HepG2 (cell line): ENCODE measurements around the gene SELENOT. TPM values are rescaled to one million over a fixed set of nuclear protein-coding genes. Genes with fewer than 3 reads are reported as not detected.

Source experiments
- ATAC-seq: fragments of 200-7000 bp; cut with Tn5 transposase; 3 replicates; pipeline ENCODE4 v1.9.1; 2020; ENCODE audit warnings: mild to moderate bottlenecking, moderate library complexity
- BruUV-seq: library from RNA; stranded (reverse); fragments of 400-500 nt; replicated peaks from 2 replicates; lab custom pipeline; 2021; lab: Mats Ljungman, UMichigan
- CTCF ChIA-PET: fragments of 300-600 bp; formaldehyde crosslinking; extraction: SDS; loops from one replicate; lab custom pipeline; 2021; ENCODE audit warnings: low total read pairs, inconsistent platforms, low intra/inter-chr PET ratio; lab: Yijun Ruan, JAX
- POLR2A ChIA-PET: fragments of 350-600 bp; sonication (Branson Sonifier 250); formaldehyde crosslinking; loops from one replicate; lab custom pipeline; 2020; ENCODE audit warnings: antibody characterized with exemption, inconsistent platforms; lab: Yijun Ruan, JAX
- DNase-seq: peaks from one replicate; pipeline ENCODE4 v3.0.0-alpha.2; 2015; ENCODE audit warnings: low spot score
- FAIRE-seq: peaks from 3 replicates; lab custom pipeline; 2011; peaks lifted over from hg19 to GRCh38; lab: Jason Lieb, UNC
- H2AFZ ChIP-seq: one replicate; pipeline ENCODE4 v1.6.1; 2011; ENCODE audit warnings: low read length, inconsistent platforms
- H3K27ac ChIP-seq: fragments of 300-600 bp; 3 replicates; pipeline ENCODE4 v1.8.0; 2011; ENCODE audit warnings: mixed run types, mild to moderate bottlenecking, mixed read lengths, low read length, inconsistent platforms; ENCODE audit not compliant: insufficient read depth; ENCODE audit errors: extremely low read length
- H3K27me3 ChIP-seq, 2 experiments: fragments of 200-600 bp in 1 of 2; 2 replicates in 1 of 2; 3 replicates in 1 of 2; pipeline versions ENCODE4 v1.6.0 to v1.8.0; 2011; ENCODE audit warnings: low read length in 2 of 2, mild to moderate bottlenecking in 2 of 2, moderate library complexity in 2 of 2, inconsistent platforms in 1 of 2; ENCODE audit not compliant: insufficient read depth in 2 of 2, control insufficient read depth in 1 of 2
- H3K36me3 ChIP-seq, 2 experiments: fragments of 200-600 bp in 1 of 2; replicated peaks in 1 of 2; 2 replicates in 1 of 2; 3 replicates in 1 of 2; pipeline versions ENCODE4 v1.5.1 to v1.8.0; 2011; ENCODE audit warnings: low read length in 2 of 2, inconsistent platforms in 1 of 2; ENCODE audit not compliant: insufficient read depth in 2 of 2, control insufficient read depth in 1 of 2
- H3K4me1 ChIP-seq: 2 replicates; pipeline ENCODE4 v1.5.1; 2012; ENCODE audit warnings: low read length, inconsistent platforms; ENCODE audit not compliant: insufficient read depth
- H3K4me2 ChIP-seq: 2 replicates; pipeline ENCODE4 v1.6.0; 2011; ENCODE audit warnings: low read depth, low read length, inconsistent platforms
- H3K4me3 ChIP-seq, 3 experiments: fragments of 200-600 bp in 1 of 3; sonication (generic), shearing (Covaris generic) in 1 of 3; replicated peaks in 1 of 3; 2 replicates each; pipeline ENCODE4 v1.5.1; 2011 to 2016; ENCODE audit warnings: low read length in 3 of 3, inconsistent platforms in 2 of 3, low read depth in 2 of 3, mild to moderate bottlenecking in 2 of 3, control low read depth in 1 of 3, mixed read lengths in 1 of 3; ENCODE audit not compliant: insufficient read depth in 1 of 3
- H3K79me2 ChIP-seq: one replicate; pipeline ENCODE4 v1.6.1; 2011; ENCODE audit warnings: low read length, inconsistent platforms; ENCODE audit not compliant: insufficient read depth
- H3K9ac ChIP-seq: 2 replicates; pipeline ENCODE4 v1.6.0; 2011; ENCODE audit warnings: mild to moderate bottlenecking, low read depth, low read length, inconsistent platforms; ENCODE audit not compliant: insufficient read depth
- H3K9me3 ChIP-seq: 2 replicates; pipeline ENCODE4 v1.5.1; 2012; ENCODE audit warnings: mild to moderate bottlenecking, low read length
- H4K20me1 ChIP-seq: 2 replicates; pipeline ENCODE4 v1.6.0; 2011; ENCODE audit warnings: inconsistent platforms, mild to moderate bottlenecking, low read length, moderate library complexity; ENCODE audit not compliant: insufficient read depth
- AKNA ChIP-seq: sonication (generic); formaldehyde crosslinking; IDR thresholded peaks from 2 replicates; pipeline ENCODE4 v1.4.0; 2020; ENCODE audit warnings: missing genetic modification reagents, borderline replicate concordance
- CEBPG ChIP-seq: IDR thresholded peaks from 2 replicates; pipeline ENCODE4 v1.6.1; 2016
- DDIT3 ChIP-seq: sonication (generic); formaldehyde crosslinking; IDR thresholded peaks from 2 replicates; pipeline ENCODE4 v1.4.0; 2020; ENCODE audit warnings: mild to moderate bottlenecking, missing genetic modification reagents
- MBD4 ChIP-seq: IDR thresholded peaks from 2 replicates; pipeline ENCODE4 v1.6.1; 2012; ENCODE audit warnings: low read length, inconsistent platforms, borderline replicate concordance
- SP5 ChIP-seq: IDR thresholded peaks from 2 replicates; pipeline ENCODE4 v1.6.1; 2016; ENCODE audit warnings: low read depth, borderline replicate concordance
- ZBTB25 ChIP-seq: IDR thresholded peaks from 2 replicates; pipeline ENCODE4 v1.6.1; 2018; ENCODE audit warnings: missing genetic modification reagents
- ZFP36L1 ChIP-seq: sonication (generic); formaldehyde crosslinking; IDR thresholded peaks from 2 replicates; pipeline ENCODE4 v1.8.0; 2022; ENCODE audit warnings: mild to moderate bottlenecking, missing genetic modification reagents, moderate library complexity
- ZMYM3 ChIP-seq: sonication (generic); formaldehyde crosslinking; IDR thresholded peaks from 2 replicates; pipeline ENCODE4 v1.5.1; 2020; ENCODE audit warnings: mild to moderate bottlenecking, missing genetic modification reagents
- ZNF639 ChIP-seq: conservative IDR thresholded peaks from 2 replicates; pipeline ENCODE4 v1.6.1; 2018; ENCODE audit warnings: missing genetic modification reagents
- ZNF781 ChIP-seq: sonication (generic); formaldehyde crosslinking; IDR thresholded peaks from 2 replicates; pipeline ENCODE4 v1.5.1; 2020; ENCODE audit warnings: borderline replicate concordance, mild to moderate bottlenecking, missing genetic modification reagents; ENCODE audit errors: not compliant biosample characterization
- ZSCAN30 ChIP-seq: sonication (generic); formaldehyde crosslinking; IDR thresholded peaks from 2 replicates; pipeline ENCODE4 v1.5.0; 2020; ENCODE audit warnings: mild to moderate bottlenecking, missing genetic modification reagents
- WGBS: methylation state at CpG from one replicate; pipeline ENCODE4 v1.1.6; 2017; ENCODE audit warnings: low lambda C conversion rate; 5-methylcytosine and 5-hydroxymethylcytosine counted together
- in situ Hi-C: cut with HindIII; loops from 2 replicates; pipeline ENCODE4 v1.10.0; 2017; ENCODE audit warnings: low pct_unique_long_range_greater_than_20kb; ENCODE audit not compliant: extremely low pct_ligation_motif_present
- intact Hi-C: fragments of 100-400 bp; cut with micrococcal nuclease; formaldehyde crosslinking; loops from one replicate; pipeline ENCODE4 v1.10.0; 2022; ENCODE audit not compliant: unreplicated experiment
- polyA plus RNA-seq, 8 experiments: library from polyadenylated mRNA; depleted of rRNA in 3 of 8; stranded (reverse) in 7 of 8; unstranded in 1 of 8; fragments of >200 nt; fragmentation: Illumina TruSeq in 4 of 8; extraction: Trizol in 4 of 8; gene quantifications; 2 replicates each; pipeline versions ENCODE4 v1.2.1 to v1.2.3, GENCODE V29; 2011 to 2016; ENCODE audit warnings: low read depth in 4 of 8, missing spikeins in 1 of 8, mixed read lengths in 1 of 8; ENCODE audit not compliant: insufficient read depth in 1 of 8
- total RNA-seq, 5 experiments: library from RNA; depleted of rRNA; stranded (reverse); fragments of >200 nt; fragmentation: Illumina TruSeq; extraction: Trizol; gene quantifications; 2 replicates each; pipeline ENCODE4 v1.2.3, GENCODE V29; 2016; ENCODE audit warnings: low read depth in 1 of 5

The SELENOT gene
- total and polyA plus RNA-seq, 2 of the 13 experiments (the other 11 are each of a cell fraction or from before 2014, with no cell fraction given): 122 to 273 TPM

GRCh38 chr3:150635076-150635475, 32.0 kb downstream of the SELENOT start (continued):
- TF ChIP-seq AKNA: no peak
- no peak for TF ChIP-seq ZMYM3 (CRISPR knock-in tag)

- peak; percentile 46; the same call in 1 of the 3 replicates for ATAC-seq
- CTCF ChIA-PET: no interaction called here
- TF ChIP-seq ZBTB25 (CRISPR knock-in tag) (no peak), ZFP36L1 (CRISPR knock-in tag) (no peak), MBD4 (no peak), SP5 (CRISPR knock-in tag) (no peak), ZNF639 (CRISPR knock-in tag) (no peak), CEBPG (CRISPR knock-in tag) (no peak), ZSCAN30 (CRISPR knock-in tag) (no peak), ZNF781 (CRISPR knock-in tag) (no peak), DDIT3 (CRISPR knock-in tag) (no peak)
Measured at GRCh38 chr3:150635526-150635925, 32.4 kb downstream of the SELENOT start.

More at GRCh38 chr3:150635526-150635925, 32.4 kb downstream of the SELENOT start:
- Histone ChIP-seq H3K9ac (no peak overlapping the region), H3K4me2 (peak overlapping the region; percentile 32; the same call in 1 of the 2 replicates), H3K4me3 (no peak overlapping the region), H3K4me1 (peaks cover 12% of the 10 kb centered on the region), H3K27ac (no peak overlapping the region), H3K36me3 (peaks cover 0 to 4% of the 10 kb centered on the region in 2 experiments; a peak in 1 of 5 replicates), H3K9me3 (no peaks in the 10 kb centered on the region), H3K79me2 (no peaks in the 10 kb centered on the region), H2AFZ (no peak overlapping the region), H3K27me3 (no peaks in the 10 kb centered on the region), H4K20me1 (no peaks in the 10 kb centered on the region)
- FAIRE-seq (no peak), DNase-seq (no peak)
- in situ Hi-C loops (no loop called here), intact Hi-C loops (no loop called here)
- 60% methylated on average over 1 of the region's 1 CpG for WGBS
- POLR2A ChIA-PET: interaction anchor here (0.6 kb wide), 1 partner anchor 1109 kb away, joined by 3 read pairs; no protein-coding TSS in a partner anchor
- no TSS peak for BruUV-seq
